OCI-LY7 (cell line): ENCODE results near the gene SFRP5. TPM values are rescaled to one million over a fixed set of nuclear protein-coding genes. Genes with fewer than 3 reads are reported as not detected.

Experiments
- BruUV-seq: library from RNA; stranded (reverse); fragments of 400-500 nt; replicated peaks from 2 replicates; lab custom pipeline; 2021; lab: Mats Ljungman, UMichigan
- CTCF ChIA-PET: fragments of 300-600 bp; sonication (Branson Sonifier 250); formaldehyde crosslinking; loops from one replicate; lab custom pipeline; 2022; ENCODE audit warnings: antibody characterized with exemption; ENCODE audit not compliant: unreplicated experiment; lab: Charles Lee
- POLR2A ChIA-PET: fragments of 300-600 bp; sonication (Branson Sonifier 250); formaldehyde crosslinking; loops from one replicate; lab custom pipeline; 2022; ENCODE audit warnings: antibody characterized with exemption; lab: Charles Lee
- DNase-seq: peaks from one replicate; pipeline ENCODE4 v3.0.0-alpha.2; 2015; ENCODE audit warnings: low spot score
- H2AFZ ChIP-seq: fragments of 200-600 bp; sonication (generic), shearing (Covaris generic); 2 replicates; pipeline ENCODE4 v1.6.1; 2014; ENCODE audit warnings: mild to moderate bottlenecking, antibody characterized with exemption, low read length, moderate library complexity
- H3K27ac ChIP-seq: fragments of 200-600 bp; sonication (generic); 2 replicates; pipeline ENCODE4 v1.5.1; 2014; ENCODE audit warnings: mixed run types, low read depth, mild to moderate bottlenecking, moderate library complexity, low read length, inconsistent platforms; ENCODE audit not compliant: poor library complexity, severe bottlenecking
- H3K36me3 ChIP-seq: fragments of 200-600 bp; sonication (generic); 2 replicates; pipeline ENCODE4 v1.6.1; 2014; ENCODE audit warnings: mild to moderate bottlenecking, antibody characterized with exemption, low read length, moderate library complexity, mixed read lengths; ENCODE audit not compliant: insufficient read depth
- H3K4me1 ChIP-seq: fragments of 200-600 bp; sonication (generic); 2 replicates; pipeline ENCODE4 v1.5.1; 2014; ENCODE audit warnings: mild to moderate bottlenecking, low read length; ENCODE audit not compliant: insufficient read depth, poor library complexity, severe bottlenecking
- H3K4me2 ChIP-seq: fragments of 200-600 bp; sonication (generic); 2 replicates; pipeline ENCODE4 v1.6.1; 2014; ENCODE audit warnings: mild to moderate bottlenecking, low read length
- H3K4me3 ChIP-seq: fragments of 200-600 bp; sonication (generic); 2 replicates; pipeline ENCODE4 v1.5.1; 2014; ENCODE audit warnings: mild to moderate bottlenecking, low read depth, low read length; ENCODE audit not compliant: poor library complexity, severe bottlenecking
- H3K79me2 ChIP-seq: fragments of 200-600 bp; sonication (generic); 2 replicates; pipeline ENCODE4 v1.6.1; 2016; ENCODE audit warnings: low read depth, mild to moderate bottlenecking, low read length, moderate library complexity, mixed read lengths; ENCODE audit not compliant: insufficient read depth
- H3K9me2 ChIP-seq: fragments of 200-600 bp; sonication (generic); 2 replicates; pipeline ENCODE4 v1.6.1; 2016; ENCODE audit warnings: mild to moderate bottlenecking, low read length, mixed read lengths; ENCODE audit not compliant: insufficient read depth
- H3K9me3 ChIP-seq: fragments of 200-600 bp; sonication (generic); 2 replicates; pipeline ENCODE4 v1.6.1; 2014; ENCODE audit warnings: mild to moderate bottlenecking, mixed run types, low read length, mixed read lengths
- H4K20me1 ChIP-seq: fragments of 200-600 bp; sonication (generic); 2 replicates; pipeline ENCODE4 v1.6.1; 2014; ENCODE audit warnings: mild to moderate bottlenecking, antibody characterized with exemption, low read length, moderate library complexity, mixed read lengths; ENCODE audit not compliant: insufficient read depth
- EZH2phosphoT487 ChIP-seq: fragments of 200-600 bp; sonication (generic); IDR thresholded peaks from 2 replicates; pipeline ENCODE4 v1.6.1; 2018; ENCODE audit warnings: low read depth, borderline replicate concordance, mild to moderate bottlenecking, mixed run types, antibody characterized with exemption, low read length, moderate library complexity, mixed read lengths
- intact Hi-C: fragments of 100-400 bp; cut with micrococcal nuclease; formaldehyde crosslinking; loops from one replicate; pipeline ENCODE4 v1.10.0; 2022; ENCODE audit not compliant: unreplicated experiment
- total RNA-seq, 2 experiments: library from RNA; depleted of rRNA in 1 of 2; stranded (reverse); fragments of >200 nt in 1 of 2; shearing (Covaris generic) in 1 of 2; gene quantifications; 2 replicates each; pipeline ENCODE4 v1.2.3, GENCODE V29; 2014 to 2022
- TF ChIP-seq, protein P1 (sequence below): fragments of 200-600 bp; sonication (generic); conservative IDR thresholded peaks from 2 replicates; pipeline ENCODE4 v1.5.1; 2014; ENCODE audit warnings: mild to moderate bottlenecking, antibody characterized with exemption, low read length, moderate library complexity, mixed read lengths

Gene SFRP5
- total RNA-seq, 2 experiments from 2014 or later = not detected

GRCh38 chr10:97810446-97810845 lies 38.6 kb upstream of the SFRP5 start:
- intact Hi-C loops = no loop called here
- Histone ChIP-seq H3K9me2 (no peaks in the 10 kb centered on the region), H3K36me3 (no peaks in the 10 kb centered on the region), H3K79me2 (no peaks in the 10 kb centered on the region), H3K4me1 (no peaks in the 10 kb centered on the region), H3K4me3 (no peak overlapping the region), H2AFZ (no peak overlapping the region), H3K4me2 (no peak overlapping the region), H3K9me3 (no peaks in the 10 kb centered on the region), H3K27ac (no peak overlapping the region), H4K20me1 (no peaks in the 10 kb centered on the region)
- TF ChIP-seq, protein P1, sequence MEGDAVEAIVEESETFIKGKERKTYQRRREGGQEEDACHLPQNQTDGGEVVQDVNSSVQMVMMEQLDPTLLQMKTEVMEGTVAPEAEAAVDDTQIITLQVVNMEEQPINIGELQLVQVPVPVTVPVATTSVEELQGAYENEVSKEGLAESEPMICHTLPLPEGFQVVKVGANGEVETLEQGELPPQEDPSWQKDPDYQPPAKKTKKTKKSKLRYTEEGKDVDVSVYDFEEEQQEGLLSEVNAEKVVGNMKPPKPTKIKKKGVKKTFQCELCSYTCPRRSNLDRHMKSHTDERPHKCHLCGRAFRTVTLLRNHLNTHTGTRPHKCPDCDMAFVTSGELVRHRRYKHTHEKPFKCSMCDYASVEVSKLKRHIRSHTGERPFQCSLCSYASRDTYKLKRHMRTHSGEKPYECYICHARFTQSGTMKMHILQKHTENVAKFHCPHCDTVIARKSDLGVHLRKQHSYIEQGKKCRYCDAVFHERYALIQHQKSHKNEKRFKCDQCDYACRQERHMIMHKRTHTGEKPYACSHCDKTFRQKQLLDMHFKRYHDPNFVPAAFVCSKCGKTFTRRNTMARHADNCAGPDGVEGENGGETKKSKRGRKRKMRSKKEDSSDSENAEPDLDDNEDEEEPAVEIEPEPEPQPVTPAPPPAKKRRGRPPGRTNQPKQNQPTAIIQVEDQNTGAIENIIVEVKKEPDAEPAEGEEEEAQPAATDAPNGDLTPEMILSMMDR = no peak
- no peak for TF ChIP-seq EZH2phosphoT487
- ChIA-PET CTCF (no interaction called here), POLR2A (no interaction called here)
- no peak for DNase-seq
- BruUV-seq = no TSS peak

DNA sequence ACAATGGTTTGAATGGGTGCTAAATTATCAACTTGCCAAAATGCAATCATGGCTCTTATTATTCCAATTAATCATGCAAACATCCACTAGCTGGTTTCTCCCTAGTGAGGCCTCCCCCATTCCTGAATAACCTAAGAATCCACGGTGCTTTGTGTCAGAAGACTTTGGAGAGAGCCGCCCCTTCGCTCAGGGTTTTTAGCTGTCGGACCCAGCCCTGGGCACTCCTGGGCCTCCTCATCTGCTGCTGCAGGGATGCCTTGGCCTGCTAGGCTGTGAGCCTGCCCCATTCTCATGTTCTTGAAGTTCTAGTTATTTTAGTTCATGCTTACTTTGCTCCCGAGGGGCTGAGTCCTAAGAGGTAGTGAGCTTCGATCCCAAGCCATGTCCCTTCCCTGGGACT lies 34.1 kb upstream of the SFRP5 start:
- TF ChIP-seq, protein P1 = no peak
- no peak for TF ChIP-seq EZH2phosphoT487
- BruUV-seq = no TSS peak
- DNase-seq = no peak
- CTCF ChIA-PET = no interaction called here
- H3K4me1 ChIP-seq = no peaks in the 10 kb centered on the region
- no peaks in the 10 kb centered on the region for H4K20me1 ChIP-seq
- H3K9me2 ChIP-seq = no peaks in the 10 kb centered on the region
- intact Hi-C loops = no loop called here
- H3K36me3 ChIP-seq = no peaks in the 10 kb centered on the region
- H3K27ac ChIP-seq = no peak overlapping the region
- no peaks in the 10 kb centered on the region for H3K79me2 ChIP-seq
- no peak overlapping the region for H3K4me3 ChIP-seq
- H3K9me3 ChIP-seq = no peaks in the 10 kb centered on the region
- POLR2A ChIA-PET = no interaction called here
- no peak overlapping the region for H3K4me2 ChIP-seq
- no peak overlapping the region for H2AFZ ChIP-seq

- TF ChIP-seq, protein P1 = no peak
- TF ChIP-seq EZH2phosphoT487 = no peak
- BruUV-seq = no TSS peak
- no peak for DNase-seq
- Histone ChIP-seq H3K36me3 (no peaks in the 10 kb centered on the region), H3K27ac (no peak overlapping the region), H3K79me2 (no peaks in the 10 kb centered on the region), H3K4me3 (no peak overlapping the region), H3K4me1 (no peaks in the 10 kb centered on the region), H3K9me2 (no peaks in the 10 kb centered on the region), H4K20me1 (no peaks in the 10 kb centered on the region), H3K4me2 (no peak overlapping the region), H3K9me3 (no peaks in the 10 kb centered on the region), H2AFZ (no peak overlapping the region)
- POLR2A ChIA-PET = no interaction called here
- intact Hi-C loops = no loop called here
- CTCF ChIA-PET = no interaction called here
Observed at GRCh38 chr10:97805096-97805884, 33.5 kb upstream of the SFRP5 start.
